Hippocampal formation (tissue), 2 donors: ENCODE data around the gene RIMBP2.

Experiments used
- DNase-seq, 2 donors: peaks; one replicate each; lab custom pipeline; 2025; lab: John Stamatoyannopoulos, UW

RIMBP2 gene

DNA sequence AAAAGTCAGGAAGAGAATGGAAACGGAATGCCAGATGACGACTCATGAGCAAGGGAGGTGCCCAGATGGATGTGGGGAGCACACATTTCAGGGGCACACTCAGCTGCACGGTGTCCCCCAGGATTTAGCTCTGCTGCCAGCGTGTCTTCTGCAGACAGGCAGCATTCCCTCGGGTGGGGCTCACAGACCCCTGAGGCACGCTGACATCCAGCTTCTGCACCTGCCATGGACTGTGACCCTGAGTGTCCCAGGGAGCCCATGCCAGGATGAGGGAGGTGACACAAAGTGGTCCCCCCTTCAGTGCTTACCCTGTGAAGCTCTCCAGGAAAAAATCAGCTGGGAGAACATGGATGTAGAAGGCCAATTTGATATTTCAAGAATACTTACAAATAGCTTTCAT, 294.2 kb downstream of the RIMBP2 start:
- DNase-seq, result no peak

DNA sequence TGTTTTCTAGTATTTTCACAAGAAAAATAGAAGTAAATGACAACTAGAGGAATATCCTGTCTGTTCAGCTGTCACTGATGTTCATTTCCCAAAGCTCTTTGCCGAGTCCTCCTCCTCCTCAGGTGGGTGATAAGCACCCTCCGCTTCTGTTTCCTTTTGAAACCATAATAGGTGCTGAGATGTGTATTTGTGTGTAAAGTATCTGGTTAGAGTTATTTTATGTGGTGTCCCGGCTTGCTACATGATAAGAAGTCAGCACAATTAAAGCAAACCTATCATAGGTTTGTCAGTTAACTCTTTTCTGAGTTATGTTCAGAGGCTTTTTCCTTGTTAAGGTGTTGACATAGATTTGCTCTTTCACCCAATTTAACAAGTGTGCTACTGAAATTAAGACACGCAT, 296.0 kb downstream of the RIMBP2 start:
- no peak for DNase-seq

DNA sequence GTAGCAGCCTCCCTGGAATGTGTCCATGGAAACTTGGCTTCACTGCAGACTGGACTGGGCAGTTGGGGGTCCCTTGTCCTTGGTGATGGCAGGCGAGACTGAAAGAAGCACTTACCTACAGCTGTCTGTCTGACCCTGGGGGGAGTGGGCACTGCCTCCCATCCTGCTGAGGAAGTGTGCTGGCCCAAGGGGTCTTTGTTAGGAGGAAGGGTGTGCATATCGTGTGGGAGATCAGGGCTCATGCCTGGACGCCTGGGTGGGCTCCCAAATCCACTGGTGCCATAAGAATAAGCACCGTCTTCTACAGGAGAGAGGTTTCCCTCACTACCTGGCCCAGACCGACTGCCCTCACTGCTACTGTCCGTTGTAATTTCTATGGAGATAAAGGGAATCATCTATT, 297.0 kb downstream of the RIMBP2 start:
- DNase-seq, result no peak

DNA sequence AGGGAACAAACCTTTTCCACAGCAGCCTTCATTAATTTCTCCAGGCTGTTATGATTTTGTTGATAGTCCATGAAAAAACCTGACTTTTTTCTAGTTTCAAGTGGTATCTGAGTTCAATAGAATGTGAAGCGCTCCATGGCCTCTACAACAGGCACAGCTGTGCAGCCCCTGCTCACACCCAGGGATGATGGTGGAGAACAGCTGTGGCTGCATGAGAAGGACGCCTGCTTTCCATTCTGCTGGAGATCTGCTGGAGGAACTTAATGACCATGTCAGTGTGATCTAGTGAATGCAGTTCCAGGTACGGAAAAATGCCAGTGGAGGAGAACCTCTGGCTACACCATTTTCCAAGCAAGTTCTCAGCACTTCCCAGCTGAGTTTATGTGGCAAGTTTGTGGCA, 297.8 kb downstream of the RIMBP2 start:
- DNase-seq, result no peak

DNA sequence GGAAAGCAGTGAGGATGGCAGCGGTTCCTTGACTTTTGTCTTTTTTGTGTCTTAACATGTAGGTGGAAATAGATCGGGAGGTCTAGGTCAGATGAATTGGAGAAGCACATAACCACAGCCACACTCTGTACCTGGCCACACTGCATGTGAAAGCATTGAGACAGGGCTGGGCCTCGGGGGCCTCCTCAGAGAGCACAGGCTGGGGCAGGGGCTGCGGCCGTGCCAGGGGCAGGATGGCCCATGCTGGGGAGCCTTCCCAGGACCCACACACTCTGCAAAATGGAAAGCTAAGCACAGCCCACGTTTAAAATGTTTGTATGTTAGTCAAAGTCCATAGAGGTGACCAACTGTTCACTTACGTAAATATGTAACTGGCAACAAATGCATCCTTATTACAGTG, 301.7 kb downstream of the RIMBP2 start:
- no peak for DNase-seq

DNA sequence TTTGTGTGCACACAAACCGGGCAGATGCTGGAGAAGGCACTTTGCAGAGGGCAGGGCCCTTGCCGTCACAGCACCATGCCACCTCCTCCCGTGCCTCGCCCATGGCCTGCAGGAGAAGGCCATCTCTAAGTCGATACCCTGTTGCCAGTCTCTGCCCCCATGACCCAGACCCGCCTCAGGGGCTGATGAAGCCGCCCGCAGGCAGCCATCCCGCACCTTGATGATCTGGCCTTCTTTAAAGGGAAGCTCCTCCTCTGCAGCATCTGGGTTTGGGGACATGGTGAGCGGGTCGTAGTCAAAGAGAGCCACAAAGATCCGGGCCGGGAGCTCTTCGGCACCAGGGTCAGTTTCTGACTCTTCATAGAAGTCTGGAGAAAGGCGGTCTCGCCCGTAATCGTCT, 302.2 kb downstream of the RIMBP2 start:
- DNase-seq, result no peak

DNA sequence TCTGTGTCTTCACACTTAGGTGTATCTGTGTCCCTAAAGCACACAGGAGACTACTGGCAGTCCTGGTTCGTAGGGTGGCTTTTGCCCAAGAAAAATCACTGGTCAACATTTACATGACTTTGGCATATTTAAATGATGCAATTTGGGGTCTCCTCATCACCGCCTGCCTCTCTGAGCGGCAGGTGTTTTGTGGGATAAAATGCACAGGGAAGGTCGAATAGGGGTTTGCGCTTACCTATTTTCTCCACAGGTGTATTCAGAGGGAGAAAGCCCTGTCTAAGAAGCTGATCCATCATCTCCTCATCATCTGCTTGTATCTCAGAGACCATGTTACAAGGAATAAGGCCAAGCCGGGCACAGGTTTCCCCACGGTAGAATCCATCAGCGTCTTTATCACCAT, 303.7 kb downstream of the RIMBP2 start:
- no peak for DNase-seq

DNA sequence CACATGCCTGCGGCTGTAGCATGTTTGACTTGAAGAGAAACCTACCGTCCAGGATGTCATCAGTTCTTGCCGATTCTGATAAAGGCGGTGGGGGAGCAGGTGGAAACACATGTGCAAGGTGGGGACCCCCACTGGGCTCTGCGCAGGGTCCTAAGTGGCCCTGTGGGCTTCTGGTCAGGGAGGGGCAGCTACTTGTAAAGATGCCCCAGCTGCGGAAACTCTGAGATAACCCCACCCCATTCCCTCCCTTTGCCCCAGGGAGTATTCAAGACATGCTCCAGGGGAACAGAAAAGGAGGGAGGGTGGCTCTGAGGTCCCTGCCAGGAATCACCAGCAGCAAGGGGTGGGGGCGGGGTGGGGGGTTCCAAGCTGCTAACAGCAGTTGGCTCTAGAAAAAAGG, 310.8 kb downstream of the RIMBP2 start:
- no peak for DNase-seq

DNA sequence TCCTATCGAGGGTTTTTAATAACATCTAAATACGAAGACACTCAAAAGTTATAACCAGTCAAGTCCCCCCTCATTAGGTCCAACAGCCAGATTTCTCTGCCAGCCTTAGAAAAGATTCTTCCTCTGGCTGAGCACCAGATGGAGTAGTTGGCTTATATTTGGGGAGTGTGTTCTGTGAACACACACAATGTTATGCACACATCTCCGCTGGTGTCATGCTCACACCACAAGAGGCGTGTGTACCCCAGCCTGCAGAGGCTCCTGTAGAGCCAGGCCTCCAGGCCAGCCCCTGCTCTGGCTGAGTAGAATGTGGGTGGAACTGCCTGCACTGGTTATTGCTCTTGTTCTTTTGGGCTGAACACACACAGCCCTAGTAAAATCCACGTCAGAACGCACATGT, 314.4 kb downstream of the RIMBP2 start:
- peak in 1 of 2 donors; percentile 13 for DNase-seq

DNA sequence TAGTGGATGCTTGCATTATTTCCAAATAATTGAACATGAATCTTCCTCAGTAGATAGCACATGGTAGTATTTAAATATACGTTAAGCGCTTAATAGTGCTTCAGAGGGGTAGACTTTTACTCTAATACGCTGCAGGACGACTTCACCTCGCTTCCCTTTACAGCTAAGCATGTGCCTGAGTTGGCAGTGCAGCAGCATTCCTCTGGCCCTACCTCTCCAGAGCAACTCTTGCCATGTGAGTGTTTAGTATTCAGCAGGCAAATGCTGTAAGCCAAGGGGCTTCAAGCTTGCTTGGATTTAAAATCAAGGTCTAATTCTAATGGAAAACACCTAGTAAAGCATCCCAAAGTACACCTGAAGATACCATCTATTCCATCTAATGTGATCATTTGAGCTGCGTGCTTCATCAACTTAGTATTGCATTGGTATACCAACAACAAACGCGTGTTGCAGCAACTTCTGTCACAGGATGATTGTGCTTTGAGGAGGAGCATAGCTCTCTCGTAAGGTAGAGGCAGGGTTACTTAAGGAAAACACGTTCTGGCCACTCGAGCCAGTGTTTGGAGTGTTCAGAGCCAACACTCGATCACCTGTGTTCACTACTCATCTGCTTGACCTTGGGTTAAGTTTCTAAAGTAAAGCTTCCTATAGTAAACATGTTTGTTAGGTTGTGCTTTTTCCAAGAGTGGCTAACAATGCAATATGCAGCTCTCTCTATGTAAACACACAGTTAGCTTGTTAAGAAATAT, 317.8 kb downstream of the RIMBP2 start:
- DNase-seq, result no peak

DNA sequence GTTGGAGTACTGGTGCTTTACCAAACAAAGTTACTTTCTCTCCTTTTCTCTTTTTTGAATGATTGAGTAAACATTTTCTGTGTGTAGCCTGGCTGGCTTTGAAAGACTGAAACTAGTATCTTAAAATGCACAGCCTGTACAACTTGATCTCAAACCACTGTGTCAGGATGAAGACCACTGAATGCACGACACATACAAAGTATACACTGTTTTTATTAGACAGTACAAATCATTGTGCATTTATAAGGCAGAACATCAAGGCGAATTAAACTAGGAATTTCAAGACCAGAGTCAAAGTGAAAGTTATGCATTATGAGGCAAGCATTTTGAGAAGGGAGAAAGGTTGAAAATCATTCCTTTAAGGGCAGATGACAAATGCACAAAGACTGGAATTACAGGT, 319.4 kb downstream of the RIMBP2 start:
- DNase-seq, result no peak

DNA sequence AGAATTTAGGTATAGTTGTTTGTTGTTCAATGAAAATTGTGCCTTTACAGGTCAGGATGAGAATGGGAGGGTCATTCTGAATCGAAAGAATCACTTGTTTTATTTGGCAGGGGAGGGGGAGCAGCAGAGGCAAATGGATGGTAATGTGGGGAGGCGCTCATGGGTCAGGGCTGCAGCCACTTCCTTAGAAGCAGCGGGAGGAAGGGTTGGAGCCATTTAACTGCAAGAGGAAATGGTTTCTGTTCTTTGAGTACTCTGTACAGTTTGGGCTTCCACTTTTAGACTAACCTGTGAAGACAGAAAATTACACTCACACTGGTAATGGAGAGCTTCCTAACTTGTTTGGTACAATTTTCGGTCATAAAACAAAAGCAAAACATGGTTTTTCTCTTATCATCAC, 321.2 kb downstream of the RIMBP2 start:
- DNase-seq, result no peak

DNA sequence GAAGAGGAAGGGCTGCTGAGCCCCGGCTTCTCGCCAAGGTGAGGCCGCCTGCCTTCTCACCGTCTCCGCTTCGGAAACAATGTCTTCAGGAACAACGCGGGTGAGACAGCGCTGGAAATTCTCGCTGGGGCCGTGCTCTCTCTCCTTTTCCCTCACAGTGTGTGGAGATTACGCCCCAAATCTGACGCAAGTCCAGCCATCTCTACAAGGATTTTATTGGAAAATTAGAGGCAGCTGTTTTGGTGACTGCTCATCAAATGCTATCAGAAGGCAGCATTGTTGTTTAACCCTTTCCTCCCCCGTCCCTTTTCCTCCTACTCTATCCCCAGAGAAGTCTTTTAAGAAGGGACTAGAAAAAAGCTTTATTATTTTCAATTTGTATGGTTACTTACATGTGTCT, 324.9 kb downstream of the RIMBP2 start:
- no peak for DNase-seq

DNA sequence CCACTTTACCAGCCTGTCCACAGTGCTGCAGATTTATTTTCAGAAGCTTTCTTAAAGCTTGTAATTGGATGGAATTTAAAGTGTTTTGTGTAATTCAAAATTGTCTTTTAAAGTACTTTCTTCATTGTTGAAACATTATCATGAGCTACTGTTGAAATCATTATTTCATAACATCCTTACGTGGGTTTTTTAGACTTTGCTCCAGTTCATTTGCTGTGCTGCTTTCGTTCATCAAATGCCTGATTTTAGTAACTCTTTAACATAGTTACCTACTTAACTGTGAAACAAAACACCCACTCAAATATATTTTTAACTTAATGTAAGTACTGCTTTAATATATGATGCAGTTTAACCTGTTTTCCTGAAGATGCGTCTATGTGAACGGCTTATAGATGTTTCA, 330.9 kb downstream of the RIMBP2 start:
- DNase-seq, result no peak

DNA sequence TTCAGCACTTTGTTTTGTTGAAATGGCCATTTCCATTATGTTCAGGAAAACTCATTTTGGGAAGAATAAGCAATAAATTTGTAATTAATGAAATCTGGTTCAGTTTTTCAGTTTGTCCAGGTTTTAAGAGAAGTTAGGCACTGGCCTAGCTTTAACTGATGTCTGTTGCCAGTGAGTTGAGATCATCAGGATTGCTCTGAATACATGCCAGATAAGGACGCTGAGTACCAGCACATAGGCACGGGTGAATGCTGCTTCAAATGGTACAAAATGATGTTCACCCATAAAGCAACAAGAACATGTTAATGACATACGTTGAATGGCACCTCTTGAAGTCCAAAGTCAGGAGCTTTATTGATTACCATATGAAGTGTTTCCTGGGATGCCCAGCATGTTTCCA, 331.9 kb downstream of the RIMBP2 start:
- DNase-seq, result no peak

DNA sequence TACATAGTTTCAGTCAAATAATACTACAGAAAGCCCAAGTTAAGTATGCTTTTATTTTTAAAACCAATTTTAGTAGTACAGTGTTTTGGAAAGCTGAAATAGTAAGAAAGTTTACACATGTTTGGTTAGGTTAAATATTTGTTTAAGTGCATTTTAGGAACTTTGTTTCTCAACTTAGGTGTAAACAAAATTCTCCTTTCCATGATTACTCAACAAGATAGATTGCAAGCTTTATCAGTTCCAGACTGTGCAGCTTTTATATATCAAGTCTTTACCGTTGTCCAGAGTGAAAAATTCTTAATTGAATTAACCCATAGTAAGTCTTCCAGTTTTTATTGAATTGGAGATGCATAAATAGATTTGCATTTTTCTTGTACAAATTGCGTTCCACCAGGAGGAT, 333.3 kb downstream of the RIMBP2 start:
- DNase-seq, result no peak

DNA sequence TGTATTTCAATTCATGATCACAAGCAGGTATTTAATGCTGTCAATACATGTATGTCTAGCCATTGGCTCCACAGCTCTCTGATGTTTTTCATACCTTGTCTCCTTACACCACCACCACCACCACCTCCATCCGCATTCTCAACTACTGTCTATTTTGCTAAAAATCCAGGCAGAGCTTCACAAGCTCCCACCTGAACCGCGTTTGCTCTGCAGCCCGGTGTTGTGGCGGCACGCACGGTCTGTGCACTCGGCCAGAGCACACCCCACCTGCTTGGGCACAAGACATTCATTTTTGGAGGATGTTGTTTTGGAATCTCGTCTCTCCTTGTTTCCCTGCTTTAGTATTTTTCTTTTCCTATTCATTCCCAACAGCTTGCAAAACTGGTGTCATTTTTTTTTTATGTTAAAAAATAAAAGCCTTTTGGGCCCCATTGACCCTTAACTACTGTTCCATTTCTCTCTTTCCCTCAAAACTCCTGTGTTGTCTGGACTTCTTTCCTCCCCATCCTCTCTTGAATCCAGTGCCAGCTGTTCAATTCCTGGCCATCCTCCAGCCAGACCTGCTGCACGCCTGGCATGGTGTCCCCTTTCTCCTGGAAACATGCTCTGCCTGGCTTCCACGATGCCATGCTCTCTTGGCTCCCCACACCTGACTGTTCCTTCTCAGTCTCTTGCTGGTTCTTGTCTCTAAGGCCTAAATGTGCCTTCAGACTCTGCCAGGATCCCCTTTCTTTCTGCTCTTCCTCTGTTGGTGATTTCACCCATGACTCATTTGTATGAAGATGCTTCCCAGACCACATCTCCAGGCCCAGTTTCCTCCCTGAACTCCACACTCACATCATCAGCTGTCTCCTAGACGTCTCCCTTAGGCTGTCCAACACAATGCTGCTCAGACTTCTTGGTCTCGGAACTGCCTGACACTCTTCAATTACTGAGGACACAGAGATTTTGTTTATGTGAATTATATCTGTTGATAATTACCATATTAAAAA, 340.5 kb downstream of the RIMBP2 start:
- no peak for DNase-seq

DNA sequence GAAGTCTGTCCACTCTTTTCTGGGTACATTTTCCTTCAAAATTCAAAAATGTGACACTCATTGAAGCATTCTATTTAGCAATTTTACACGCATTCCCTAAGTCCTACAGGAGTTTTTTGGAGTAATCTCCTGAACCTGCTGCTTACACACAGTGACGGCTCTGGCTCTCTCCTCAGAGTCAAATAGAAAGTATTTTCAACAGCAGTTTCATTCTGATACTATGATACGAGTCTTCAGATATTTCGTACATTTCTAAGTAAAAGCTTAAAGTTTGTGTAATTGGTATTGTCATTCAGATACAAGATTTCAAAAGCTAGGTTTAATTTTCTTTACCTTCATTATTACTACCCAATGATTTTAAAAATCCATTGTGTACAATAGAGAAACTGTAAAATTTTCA, 342.0 kb downstream of the RIMBP2 start:
- no peak for DNase-seq

DNA sequence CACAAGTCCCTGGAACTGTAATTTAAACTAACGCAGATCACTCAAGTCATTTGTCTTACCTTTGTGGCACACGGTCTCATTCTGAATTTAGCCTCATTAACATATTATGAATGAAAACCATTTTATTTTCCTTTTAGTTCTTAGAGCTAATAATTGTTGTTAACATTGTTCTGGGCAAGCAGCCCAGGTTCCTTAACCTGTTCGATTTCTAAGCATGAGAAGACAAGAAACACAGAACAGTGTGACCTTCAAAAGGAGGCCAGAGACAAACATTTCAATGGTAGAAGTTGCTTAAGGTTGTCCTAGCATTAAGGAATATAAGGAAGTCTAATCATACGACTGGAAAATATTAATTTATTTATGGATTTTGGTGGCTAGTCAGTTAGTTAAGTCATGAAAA, 343.2 kb downstream of the RIMBP2 start:
- DNase-seq, result no peak

DNA sequence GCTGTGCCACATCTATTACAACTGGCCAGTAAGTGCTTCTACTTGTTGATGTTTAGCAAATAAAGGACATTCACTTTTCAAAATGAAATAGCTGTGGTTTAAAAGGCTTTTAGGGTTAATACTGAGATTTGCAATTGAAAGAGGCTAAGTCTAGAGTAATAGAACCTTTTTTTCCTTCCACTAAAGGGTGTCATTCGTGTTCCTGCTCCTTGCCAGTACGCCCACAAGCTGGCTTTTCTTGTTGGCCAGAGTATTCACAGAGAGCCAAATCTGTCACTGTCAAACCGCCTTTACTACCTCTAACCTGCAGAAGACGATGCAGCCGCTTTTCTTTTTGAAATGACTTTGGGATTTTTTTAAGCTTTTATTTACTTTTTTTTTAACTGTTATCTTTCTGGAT, 344.8 kb downstream of the RIMBP2 start:
- no peak for DNase-seq

DNA sequence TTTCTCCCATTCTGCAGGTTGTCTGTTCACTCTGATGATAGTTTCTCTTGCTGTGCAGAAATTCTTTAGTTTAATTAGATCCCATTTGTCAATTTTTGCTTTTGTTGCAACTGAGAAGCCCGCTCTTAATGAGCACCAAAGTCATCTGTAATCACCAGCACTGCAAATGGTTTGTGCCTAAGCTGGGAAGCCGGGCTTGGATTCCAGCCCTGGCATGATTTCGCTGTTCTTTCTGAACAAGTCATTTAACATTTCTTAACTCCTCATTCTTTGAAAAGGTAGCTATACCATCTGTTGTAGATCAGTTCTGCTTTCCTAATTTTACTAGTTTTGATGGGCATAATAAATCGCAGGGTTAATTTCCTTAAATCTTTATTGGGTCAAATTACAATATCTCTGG, 346.3 kb downstream of the RIMBP2 start:
- no peak for DNase-seq

DNA sequence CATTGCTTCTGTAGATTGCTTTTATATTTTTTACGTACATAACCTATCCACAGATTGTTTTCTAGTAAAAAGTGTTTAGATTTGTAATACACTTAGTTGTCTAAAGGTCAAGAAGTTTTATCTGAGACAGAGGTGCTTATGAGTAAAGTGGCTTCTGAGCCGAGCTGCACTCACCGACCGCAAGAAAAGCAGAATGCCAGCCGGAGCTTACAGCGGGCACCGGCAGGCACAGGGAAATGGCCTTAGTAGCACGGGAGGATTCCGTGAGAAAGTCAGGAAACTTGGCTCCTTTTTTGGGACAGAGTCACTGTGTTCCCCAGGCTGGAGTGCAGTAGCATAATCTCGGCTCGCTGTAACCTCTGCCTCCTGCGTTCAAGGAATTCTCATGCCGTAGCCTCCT, 348.6 kb downstream of the RIMBP2 start:
- no peak for DNase-seq

DNA sequence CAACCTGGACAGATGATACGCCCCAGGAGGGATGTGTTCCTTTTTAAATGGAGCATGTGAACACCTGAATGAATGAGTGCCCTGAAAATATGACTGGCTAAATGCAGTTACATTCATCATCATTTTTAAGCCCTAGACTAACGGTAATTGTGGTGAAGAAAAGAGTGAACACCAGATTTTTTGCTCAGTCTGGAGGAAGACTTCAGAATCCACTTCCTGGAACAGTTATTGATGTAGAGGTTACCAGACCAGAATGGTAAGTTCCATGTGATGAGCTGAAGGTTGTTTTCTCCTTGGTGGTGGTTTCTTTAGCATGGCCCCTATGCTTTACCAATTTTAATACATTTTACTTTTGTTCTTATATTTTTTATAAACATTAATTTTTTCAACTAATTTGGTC, 349.1 kb downstream of the RIMBP2 start:
- DNase-seq, result no peak
